GM19324 (cell line): ENCODE data around the gene DHX35.

Source experiments
- ATAC-seq: cut with Tn5 transposase; IDR thresholded peaks from one replicate; pipeline ENCODE4 v1.9.1; 2021; ENCODE audit warnings: mild to moderate bottlenecking, moderate library complexity; ENCODE audit not compliant: unreplicated experiment, low FRiP score

The DHX35 gene, protein sequence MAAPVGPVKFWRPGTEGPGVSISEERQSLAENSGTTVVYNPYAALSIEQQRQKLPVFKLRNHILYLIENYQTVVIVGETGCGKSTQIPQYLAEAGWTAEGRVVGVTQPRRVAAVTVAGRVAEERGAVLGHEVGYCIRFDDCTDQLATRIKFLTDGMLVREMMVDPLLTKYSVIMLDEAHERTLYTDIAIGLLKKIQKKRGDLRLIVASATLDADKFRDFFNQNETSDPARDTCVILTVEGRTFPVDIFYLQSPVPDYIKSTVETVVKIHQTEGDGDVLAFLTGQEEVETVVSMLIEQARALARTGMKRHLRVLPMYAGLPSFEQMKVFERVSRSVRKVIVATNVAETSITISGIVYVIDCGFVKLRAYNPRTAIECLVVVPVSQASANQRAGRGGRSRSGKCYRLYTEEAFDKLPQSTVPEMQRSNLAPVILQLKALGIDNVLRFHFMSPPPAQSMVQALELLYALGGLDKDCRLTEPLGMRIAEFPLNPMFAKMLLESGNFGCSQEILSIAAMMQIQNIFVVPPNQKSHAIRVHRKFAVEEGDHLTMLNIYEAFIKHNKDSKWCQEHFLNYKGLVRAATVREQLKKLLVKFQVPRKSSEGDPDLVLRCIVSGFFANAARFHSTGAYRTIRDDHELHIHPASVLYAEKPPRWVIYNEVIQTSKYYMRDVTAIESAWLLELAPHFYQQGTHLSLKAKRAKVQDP

DNA sequence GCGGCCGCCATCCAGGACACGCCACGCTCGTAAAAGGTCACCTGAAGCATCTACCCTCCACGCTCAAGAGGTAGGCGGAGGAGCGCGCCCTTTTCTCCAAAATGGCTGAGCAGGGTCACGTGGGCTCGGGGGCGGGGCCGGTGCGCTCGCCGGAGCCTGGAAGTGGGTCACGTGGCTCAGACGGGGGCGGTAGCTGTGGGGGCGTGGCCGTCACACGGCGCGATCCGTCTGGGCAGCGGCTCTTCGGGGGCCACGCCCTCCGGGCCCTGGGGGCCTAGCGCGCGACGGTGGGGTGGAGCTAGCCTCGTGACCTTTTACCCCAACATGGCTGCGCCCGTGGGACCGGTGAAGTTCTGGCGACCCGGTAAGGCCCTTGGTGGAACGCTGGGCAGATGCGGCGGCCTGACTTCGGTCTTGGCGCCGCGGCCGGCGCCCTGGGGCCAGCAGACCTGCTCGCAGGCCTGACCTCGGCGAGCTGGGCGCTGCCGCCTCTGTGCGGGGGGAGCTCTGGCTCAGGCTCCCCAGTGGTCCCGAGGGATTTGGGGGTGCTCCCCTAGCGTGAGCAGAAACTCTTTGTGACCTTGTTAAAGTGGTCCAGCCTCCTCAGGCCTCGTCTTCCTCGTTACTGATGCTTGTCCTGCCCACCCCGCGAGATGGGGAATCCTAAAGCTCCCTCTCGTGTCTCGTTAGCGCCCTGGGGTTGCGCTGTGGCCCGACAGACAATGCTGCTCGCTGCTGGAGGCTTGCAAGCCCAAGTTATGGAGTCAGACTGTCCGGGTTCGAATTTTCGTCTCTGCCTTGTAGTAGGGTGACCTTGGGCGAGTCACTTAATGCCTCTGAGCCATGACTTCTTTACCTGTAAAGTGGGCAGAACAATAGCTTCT lies at the start of gene DHX35:
Gene DHX35, plus strand, starts transcription at position 301 of the 884 bp plus-strand sequence. Its CDS starts 24 bp downstream, at position 325.
- ATAC-seq: peak; percentile 98

DNA sequence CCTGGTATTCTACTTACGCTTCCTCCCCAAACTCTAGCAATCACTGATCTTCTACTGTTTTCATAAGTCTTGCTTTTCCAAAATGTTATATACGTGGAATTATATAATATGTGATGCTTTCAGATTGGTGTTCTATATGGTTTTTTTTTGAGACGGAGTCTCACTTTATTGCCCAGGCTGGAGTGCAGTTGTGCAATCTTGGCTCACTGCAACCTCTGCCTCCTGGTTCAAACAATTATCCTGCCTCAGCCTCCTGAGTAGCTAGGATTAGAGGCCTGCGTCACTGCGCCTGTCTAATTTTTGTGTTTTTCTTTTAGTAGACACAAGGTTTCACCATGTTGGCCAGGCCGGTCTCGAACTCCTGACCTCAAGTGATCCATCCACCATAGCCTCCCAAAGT lies 46.8 kb upstream of the DHX35 start:
- no peak for ATAC-seq

DNA sequence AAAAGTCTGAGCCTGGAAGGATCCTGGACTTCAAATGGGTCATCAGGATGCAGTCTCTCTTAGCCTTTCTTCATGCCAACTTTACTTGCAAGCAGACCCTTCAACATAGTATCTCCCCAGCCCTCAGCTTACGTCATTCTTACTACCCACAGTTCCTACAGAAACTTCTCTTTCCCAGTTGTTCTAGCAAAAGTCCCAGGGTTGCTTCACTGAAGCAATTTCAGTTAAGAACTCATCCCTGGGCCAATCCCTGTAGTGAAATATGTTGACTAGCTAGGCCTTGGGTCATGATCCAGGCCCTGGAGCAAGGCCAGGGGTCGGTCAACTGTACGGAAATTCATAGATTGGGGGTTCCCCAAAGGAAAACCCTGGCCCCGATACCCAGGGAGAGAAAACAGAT lies 44.5 kb upstream of the DHX35 start:
- no peak for ATAC-seq

DNA sequence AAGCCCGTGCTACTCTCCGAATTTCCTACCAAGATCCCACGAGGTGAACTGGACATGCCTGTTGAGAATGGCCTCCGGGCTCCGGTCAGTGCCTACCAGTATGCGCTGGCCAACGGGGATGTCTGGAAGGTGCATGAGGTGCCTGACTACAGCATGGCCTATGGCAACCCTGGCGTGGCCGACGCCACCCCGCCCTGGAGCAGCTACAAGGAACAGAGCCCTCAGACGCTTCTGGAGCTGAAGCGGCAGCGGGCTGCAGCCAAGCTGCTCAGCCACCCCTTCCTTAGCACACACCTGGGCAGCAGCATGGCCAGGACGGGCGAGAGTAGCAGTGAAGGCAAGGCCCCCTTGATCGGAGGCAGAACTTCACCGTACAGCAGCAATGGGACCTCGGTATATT lies 44.0 kb upstream of the DHX35 start:
- ATAC-seq: no peak

DNA sequence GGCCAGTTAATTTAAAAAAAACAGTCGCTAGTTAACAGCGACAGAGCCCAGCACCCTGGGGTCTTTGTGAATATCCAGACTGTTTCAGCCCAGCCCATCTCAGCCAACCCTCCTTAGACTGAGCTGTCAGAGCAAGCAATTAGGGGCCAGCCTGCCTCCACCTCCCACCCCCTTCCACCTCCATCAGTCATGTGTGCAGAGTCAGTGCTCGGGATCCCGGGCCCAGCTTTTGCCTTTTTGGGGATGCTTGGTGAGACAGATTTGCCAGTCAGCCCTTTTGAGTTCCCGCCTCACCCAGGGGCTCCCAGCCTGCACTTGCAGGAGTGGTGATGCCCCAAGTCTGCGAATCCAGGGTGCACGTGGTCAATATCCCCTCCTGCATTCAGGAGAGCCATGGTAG lies 42.5 kb upstream of the DHX35 start:
- ATAC-seq: no peak

DNA sequence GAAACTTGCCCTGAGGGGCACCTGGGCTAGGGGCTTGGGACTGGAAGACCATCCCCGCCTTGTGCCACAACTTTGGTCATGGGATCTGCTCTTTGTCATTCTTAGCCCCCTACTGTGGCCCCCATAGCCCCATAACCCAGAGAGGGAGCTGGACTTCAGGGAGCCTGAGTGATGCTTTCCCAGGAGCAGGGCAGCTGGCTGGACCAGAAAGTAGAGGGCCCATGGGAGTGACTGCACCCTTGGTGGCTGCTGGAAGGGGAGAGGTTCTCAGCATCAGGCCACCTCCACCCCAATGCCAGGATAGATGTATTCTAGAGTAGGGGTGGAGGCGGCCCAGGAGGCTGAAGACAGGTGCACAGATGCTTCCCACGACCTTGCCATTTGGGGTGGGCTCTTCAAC lies 41.7 kb upstream of the DHX35 start:
- no peak for ATAC-seq

DNA sequence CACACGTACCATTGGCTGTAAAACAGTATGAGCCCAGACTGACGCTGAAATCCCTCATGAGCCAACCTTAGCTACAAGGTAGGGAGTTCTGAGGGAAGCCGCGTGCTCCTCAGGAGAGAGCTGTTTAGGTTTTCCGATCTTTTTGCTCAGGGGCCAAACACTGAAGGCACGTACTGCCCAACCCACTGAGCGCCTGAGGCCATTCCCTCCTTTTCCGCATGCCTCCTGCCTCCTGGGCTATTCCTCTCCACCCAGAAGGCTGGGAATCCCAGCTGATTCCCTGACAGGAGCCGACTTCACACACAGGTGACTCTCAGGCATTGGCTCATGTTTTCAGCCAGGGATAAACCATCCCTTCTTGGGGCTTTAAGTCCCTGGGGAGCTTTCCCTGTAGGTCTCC lies 41.3 kb upstream of the DHX35 start:
- ATAC-seq: no peak

DNA sequence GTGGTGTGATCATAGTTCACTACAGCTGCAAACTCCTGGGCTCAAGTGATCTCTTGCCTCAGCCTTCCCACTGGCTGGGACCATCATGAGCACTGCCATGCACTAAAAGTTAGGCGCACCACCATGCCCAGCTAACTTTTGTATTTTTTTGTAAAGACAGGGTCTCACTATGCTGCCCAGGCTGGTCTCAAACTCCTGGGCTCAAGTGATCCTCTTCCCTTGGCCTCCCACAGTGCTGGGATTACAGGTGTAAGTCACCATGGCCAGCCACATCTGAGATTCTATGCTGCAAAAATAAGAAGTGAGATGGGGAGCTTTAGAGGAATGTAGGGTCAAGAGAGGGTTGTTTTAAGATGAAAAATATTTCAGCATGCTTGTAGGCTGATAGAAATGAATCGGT lies 37.4 kb upstream of the DHX35 start:
- ATAC-seq: no peak

DNA sequence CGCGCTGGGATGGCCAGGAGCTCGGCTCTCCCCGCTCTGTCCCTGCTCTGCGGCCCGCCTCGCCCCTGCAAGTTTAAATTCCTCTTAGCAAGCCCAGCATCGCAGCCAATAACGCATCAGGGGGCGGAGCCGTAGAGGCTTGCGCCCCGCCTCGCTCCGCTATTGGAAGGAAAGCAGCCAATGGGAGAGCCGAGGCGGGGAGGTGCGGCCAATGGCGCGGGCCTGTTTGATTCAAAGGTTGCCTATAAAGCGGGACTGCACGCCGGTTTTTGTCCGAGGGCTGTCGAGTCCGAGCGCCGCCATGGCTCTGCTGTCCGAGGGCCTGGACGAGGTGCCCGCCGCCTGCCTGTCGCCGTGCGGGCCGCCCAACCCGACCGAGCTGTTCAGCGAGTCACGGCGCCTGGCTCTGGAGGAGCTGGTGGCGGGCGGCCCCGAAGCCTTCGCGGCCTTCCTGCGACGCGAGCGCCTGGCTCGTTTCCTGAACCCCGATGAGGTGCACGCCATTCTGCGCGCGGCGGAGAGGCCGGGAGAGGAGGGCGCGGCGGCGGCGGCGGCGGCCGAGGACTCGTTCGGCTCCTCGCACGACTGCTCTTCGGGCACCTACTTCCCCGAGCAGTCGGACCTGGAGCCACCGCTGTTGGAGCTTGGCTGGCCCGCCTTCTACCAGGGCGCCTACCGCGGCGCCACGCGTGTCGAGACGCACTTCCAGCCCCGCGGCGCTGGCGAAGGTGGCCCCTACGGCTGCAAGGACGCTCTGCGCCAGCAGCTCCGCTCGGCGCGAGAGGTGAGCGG lies 35.8 kb upstream of the DHX35 start, which contains the start of gene FAM83D:
Gene FAM83D, plus strand, starts transcription at position 276 of the 792 bp plus-strand sequence. Its CDS starts 26 bp downstream, at position 302.
- ATAC-seq: peak; percentile 84

DNA sequence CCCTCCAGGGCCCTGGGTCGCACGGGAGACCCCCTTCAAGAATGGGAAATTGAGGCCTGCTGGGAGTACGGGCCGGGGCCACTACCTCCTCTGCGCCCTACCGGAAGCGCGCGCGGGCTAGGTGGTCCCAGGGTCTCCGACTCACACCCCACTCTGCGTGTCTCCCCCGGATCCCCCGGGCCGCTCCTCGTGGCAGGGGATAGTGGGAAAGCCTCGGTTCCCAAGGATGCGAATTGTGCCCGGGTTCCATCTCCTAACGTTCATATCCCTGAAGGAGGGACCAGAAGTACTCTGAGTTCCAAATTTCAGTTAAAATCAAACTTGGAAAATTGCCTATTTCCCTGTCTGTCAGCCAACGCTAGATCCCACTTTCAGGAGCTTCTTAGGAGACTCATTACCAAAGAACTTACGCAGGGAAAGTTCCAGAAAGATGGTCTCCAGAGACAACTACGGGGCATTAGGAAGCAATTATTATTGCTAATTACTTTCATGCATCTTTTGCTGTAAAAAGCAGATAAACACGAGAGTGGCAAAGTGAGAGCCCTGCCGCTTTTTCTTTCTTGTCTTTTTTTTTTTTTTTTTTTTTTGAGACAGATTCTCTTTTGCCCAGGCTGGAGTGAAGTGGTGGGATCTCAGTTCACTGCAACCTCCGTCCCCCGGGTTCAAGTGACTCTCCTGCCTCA lies 35.1 kb upstream of the DHX35 start:
- ATAC-seq: peak; percentile 1

DNA sequence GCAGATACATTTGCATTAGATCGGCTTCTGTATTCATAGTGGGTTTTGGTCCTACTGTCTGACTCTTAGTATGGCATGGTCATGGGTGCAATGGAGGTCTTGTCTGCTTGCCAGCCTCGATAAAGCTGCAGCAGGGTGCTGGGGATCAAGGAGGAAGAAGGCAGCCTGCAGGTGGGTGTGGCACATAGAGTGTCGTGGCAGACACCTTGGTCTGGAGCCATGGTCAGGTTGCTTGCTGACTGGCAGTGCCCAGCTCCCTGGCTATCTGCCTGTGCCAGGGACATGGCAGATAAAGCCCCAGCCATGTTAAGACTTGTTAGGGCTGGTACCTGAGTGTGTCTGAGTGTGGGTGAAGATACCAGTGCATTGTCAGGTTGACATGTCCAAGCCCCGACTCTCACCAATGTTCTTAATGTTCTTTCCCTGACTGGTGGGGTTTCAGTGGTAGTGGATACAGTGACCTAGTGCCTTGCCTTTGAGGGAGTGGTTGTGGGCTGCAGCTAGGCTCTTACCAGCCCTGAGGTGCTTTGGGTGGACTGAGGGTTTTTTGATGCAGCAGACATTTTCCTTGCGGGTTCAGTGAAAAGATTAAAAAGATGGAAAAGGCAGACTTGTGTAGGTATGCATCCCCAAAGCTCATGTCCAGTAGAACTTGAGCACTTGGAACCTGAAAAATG lies 34.1 kb upstream of the DHX35 start:
- ATAC-seq: no peak

DNA sequence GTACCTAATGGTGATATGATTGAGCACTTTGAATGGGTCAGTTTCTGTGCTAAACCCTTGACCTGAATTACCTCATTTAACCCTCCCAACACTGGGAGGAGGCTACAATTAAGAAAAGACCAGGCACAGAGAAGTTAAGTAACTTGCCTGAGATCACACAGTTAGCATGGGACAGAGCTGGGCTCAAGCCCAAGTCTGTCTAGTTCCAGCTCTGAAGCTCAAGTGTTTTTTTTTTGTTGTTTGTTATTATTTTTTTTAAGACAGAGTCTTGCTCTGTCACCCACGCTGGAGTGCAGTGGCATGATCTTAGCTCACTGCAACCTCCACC lies 31.9 kb upstream of the DHX35 start:
- no peak for ATAC-seq

DNA sequence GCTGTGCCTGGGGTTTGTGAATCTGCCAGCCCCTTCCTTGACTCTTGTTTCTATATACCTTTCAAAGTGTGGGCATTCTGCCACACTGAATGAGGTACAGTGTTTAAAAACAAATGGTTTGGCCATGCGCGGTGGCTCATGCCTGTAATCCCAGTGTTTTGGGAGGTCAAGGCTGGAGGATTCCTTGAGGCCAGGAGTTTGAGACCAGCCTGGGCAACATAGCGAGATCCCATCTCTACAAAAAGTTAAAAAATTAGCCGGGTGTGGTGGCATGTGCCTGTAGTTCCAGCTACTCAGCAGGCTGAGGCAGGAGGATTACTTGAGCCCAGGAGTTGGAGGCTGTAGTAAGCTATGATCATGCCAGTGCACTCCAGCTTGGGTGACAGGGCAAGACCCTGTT lies 30.2 kb upstream of the DHX35 start:
- ATAC-seq: no peak

DNA sequence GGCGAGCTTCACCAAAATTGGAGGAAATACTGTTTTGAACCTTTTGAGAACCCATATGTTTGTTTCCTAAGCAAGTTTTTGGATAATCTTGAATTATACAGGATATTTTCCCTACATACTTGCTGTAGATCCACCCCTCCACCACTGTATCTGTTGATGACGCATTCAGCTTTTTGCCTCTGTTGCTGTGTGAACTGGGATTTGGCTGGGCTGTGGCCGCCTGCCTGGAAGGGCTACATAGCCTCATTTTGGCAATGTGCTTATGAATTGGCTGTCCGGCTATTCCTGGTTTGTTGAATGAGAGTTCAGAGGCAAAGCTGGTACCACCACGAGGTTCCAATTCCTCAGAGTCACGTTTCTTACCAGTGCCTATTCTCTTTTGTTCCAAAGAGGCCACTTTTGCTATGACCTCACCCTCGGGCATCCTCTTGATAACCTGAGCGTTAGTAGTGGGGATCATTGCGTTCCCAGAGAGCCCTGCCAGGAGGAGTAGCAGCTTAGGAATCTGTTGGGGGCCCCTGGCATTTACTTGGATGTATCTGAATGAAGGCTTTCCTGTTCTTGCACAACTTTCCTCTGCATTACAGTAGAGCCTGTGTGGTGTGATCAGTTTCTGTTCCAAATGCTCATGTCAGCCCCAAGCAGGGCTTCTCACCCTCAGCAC lies 29.6 kb upstream of the DHX35 start:
- ATAC-seq: no peak

DNA sequence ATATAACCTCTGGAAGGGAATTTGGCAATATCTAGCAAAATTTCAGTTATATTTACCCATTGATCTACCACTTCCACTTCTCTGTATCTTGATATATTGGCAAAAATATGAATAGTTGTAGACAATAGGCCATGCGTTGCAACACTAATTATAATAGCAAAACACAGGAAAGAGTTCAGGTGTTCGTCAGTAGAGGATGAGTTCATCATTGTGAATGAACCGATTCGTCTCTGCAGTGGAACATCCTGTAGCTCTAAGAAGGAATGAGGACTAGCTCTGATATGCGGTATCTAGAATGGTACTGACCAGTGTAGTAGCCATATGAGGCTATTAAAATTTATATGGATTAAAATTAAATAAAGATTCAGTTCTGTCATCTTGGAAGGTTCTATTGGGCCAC lies 27.6 kb upstream of the DHX35 start:
- no peak for ATAC-seq

DNA sequence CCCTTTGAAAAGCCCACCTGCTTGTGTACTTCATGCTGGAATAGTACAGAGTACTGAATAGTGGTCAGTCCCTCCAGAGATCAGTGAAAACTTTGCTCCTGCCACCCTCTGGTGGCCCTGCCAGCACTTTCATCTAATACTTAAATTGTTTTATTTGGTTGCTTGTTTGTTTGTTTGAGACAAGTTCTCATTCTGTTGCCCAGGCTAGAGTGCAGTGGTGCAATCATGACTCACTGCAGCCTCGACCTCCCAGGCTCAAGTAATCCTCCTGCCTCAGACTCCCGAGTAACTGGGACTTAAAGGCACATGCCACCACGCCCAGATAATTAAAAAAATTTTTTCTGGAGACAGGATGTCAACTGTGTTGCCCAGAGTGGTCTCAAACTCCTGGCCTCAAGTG lies 26.9 kb upstream of the DHX35 start:
- ATAC-seq: no peak

DNA sequence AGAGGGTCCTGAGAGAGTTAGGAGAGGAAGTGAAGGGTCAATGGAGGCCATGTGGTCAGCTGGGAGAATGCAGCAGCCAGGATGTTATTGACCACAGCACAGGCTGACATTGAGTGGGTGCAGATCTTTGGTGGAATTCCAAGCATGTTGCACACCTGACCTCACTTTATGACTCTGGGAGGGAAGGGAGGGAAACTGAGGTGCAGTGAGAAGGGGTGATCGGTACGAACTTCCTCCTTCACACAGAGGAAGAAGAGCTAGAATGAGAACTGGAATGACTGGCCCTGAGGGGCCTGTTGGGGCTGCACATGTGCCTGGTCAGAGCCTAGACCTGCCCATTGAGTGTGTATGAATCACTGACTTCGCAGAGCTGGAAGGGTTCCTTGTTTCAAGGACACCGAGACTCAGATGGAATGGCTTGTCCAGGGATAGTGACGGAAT lies 26.2 kb upstream of the DHX35 start:
- no peak for ATAC-seq

DNA sequence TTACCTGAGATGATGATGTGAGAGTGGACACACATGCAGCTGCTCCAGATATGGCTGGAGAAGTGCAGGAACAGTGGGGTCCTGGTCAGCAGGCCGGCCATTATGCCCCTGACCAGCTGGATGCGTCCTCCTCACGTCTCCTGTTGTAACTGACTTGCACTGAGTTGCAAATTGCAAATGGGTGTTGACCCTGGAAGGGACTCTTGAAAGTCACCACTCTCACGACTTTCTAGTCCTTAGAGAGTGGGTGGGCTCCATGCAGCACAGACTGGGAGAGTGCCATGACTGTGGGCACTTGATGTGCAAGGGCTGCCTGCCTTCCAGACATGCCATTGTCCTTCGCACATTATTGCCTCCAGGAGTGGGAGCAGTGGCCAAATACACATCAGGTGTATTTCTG lies 25.1 kb upstream of the DHX35 start:
- ATAC-seq: no peak
